Measurements from ENCODE around the gene RPRD1B.

RPRD1B gene

GRCh38 chr20:38129893-38130609, 96.5 kb downstream of the RPRD1B start:
- Histone ChIP-seq H3K4me1 (peaks cover 25% of the 10 kb centered on the region), H3K4me3 (ENCODE audit: low read depth, low read length) (no peak overlapping the region), H3K36me3 (no peaks in the 10 kb centered on the region), H3K9me3 (no peaks in the 10 kb centered on the region), H3K27me3 (no peaks in the 10 kb centered on the region)
- no peak for DNase-seq
- TF ChIP-seq CTCF (IDR thresholded peaks at IDR 0.05; ENCODE audit: low read depth, low read length): no peak

GRCh38 chr20:38130687-38131587, 97.4 kb downstream of the RPRD1B start:
- Histone ChIP-seq H3K27me3 (no peaks in the 10 kb centered on the region), H3K9me3 (no peaks in the 10 kb centered on the region), H3K4me3 (ENCODE audit: low read depth, low read length) (no peak overlapping the region), H3K4me1 (peaks cover 18% of the 10 kb centered on the region), H3K36me3 (no peaks in the 10 kb centered on the region)
- no peak for DNase-seq
- no peak for TF ChIP-seq CTCF (IDR thresholded peaks at IDR 0.05; ENCODE audit: low read depth, low read length)

GRCh38 chr20:38131588-38132121, 98.1 kb downstream of the RPRD1B start:
- Histone ChIP-seq H3K4me1 (peaks cover 11% of the 10 kb centered on the region), H3K27me3 (no peaks in the 10 kb centered on the region), H3K4me3 (ENCODE audit: low read depth, low read length) (no peak overlapping the region), H3K36me3 (no peaks in the 10 kb centered on the region), H3K9me3 (no peaks in the 10 kb centered on the region)
- DNase-seq: no peak
- no peak for TF ChIP-seq CTCF (IDR thresholded peaks at IDR 0.05; ENCODE audit: low read depth, low read length)

- H3K4me1 ChIP-seq: peaks cover 8% of the 10 kb centered on the region
- no peak for DNase-seq
- no peak overlapping the region for H3K4me3 ChIP-seq (ENCODE audit: low read depth, low read length)
- no peaks in the 10 kb centered on the region for H3K9me3 ChIP-seq
- no peak for TF ChIP-seq CTCF (IDR thresholded peaks at IDR 0.05; ENCODE audit: low read depth, low read length)
- no peaks in the 10 kb centered on the region for H3K27me3 ChIP-seq
- no peaks in the 10 kb centered on the region for H3K36me3 ChIP-seq
Observed at GRCh38 chr20:38132156-38132909, 98.8 kb downstream of the RPRD1B start.

- Histone ChIP-seq H3K27me3 (no peaks in the 10 kb centered on the region), H3K4me1 (peaks cover 8% of the 10 kb centered on the region), H3K9me3 (no peaks in the 10 kb centered on the region), H3K4me3 (ENCODE audit: low read depth, low read length) (no peak overlapping the region), H3K36me3 (no peaks in the 10 kb centered on the region)
- TF ChIP-seq CTCF (IDR thresholded peaks at IDR 0.05; ENCODE audit: low read depth, low read length): no peak
- no peak for DNase-seq
Observed at GRCh38 chr20:38132910-38133501, 99.5 kb downstream of the RPRD1B start.
